ENCODE results near the gene TENT5A.

Gene TENT5A

GRCh38 chr6:81714684-81715083 is 37.8 kb downstream of the TENT5A start:
- no peak for DNase-seq (ENCODE audit: insufficient read length, low spot score)
- no peak for TF ChIP-seq CTCF (IDR thresholded peaks at IDR 0.05; ENCODE audit: insufficient read depth, missing control alignments)
- FAIRE-seq = no peak

- no peak for TF ChIP-seq CTCF (IDR thresholded peaks at IDR 0.05; ENCODE audit: insufficient read depth, missing control alignments)
- FAIRE-seq (no peak), DNase-seq (ENCODE audit: insufficient read length, low spot score) (no peak)
These were observed 39.3 kb downstream of the TENT5A start for GRCh38 chr6:81713205-81713604.

- FAIRE-seq (no peak), DNase-seq (ENCODE audit: insufficient read length, low spot score) (no peak)
- no peak for TF ChIP-seq CTCF (IDR thresholded peaks at IDR 0.05; ENCODE audit: insufficient read depth, missing control alignments)
These were observed 44.3 kb downstream of the TENT5A start for GRCh38 chr6:81708113-81708699.

GRCh38 chr6:81704700-81705099 is 47.8 kb downstream of the TENT5A start:
- FAIRE-seq (no peak), DNase-seq (ENCODE audit: insufficient read length, low spot score) (no peak)
- TF ChIP-seq CTCF (IDR thresholded peaks at IDR 0.05; ENCODE audit: insufficient read depth, missing control alignments) = no peak

- FAIRE-seq = no peak
- no peak for TF ChIP-seq CTCF (IDR thresholded peaks at IDR 0.05; ENCODE audit: insufficient read depth, missing control alignments)
- DNase-seq (ENCODE audit: insufficient read length, low spot score) = no peak
These were observed 52.1 kb downstream of the TENT5A start for GRCh38 chr6:81700414-81700813.

GRCh38 chr6:81697559-81697958 is 54.9 kb downstream of the TENT5A start:
- DNase-seq (ENCODE audit: insufficient read length, low spot score) (no peak), FAIRE-seq (no peak)
- no peak for TF ChIP-seq CTCF (IDR thresholded peaks at IDR 0.05; ENCODE audit: insufficient read depth, missing control alignments)

- TF ChIP-seq CTCF (IDR thresholded peaks at IDR 0.05; ENCODE audit: insufficient read depth, missing control alignments) = no peak
- FAIRE-seq (no peak), DNase-seq (ENCODE audit: insufficient read length, low spot score) (no peak)
These were observed 56.0 kb downstream of the TENT5A start for GRCh38 chr6:81696524-81696923.
